ENCODE results near the gene PRR29.

The PRR29 gene

GRCh38 chr17:63955232-63955631 is 42.9 kb upstream of the PRR29 start:
- no peak for TF ChIP-seq RAD21 (IDR thresholded peaks at IDR 0.05; ENCODE audit: low read depth)
- no peak for TF ChIP-seq TCF12 (IDR thresholded peaks at IDR 0.05; ENCODE audit: low read depth)
- TF ChIP-seq TAF1 (IDR thresholded peaks at IDR 0.05; ENCODE audit: low read depth): no peak
- no peak for TF ChIP-seq REST (IDR thresholded peaks at IDR 0.05; ENCODE audit: low read depth)
- no peak for TF ChIP-seq YY1 (IDR thresholded peaks at IDR 0.05; ENCODE audit: low read depth)
- TF ChIP-seq MAX (IDR thresholded peaks at IDR 0.05): no peak
- TF ChIP-seq TEAD4 (IDR thresholded peaks at IDR 0.05): no peak
- no peak for TF ChIP-seq EGR1 (IDR thresholded peaks at IDR 0.05)
- no peak for TF ChIP-seq EP300 (IDR thresholded peaks at IDR 0.05; ENCODE audit: borderline replicate concordance)
- no peak for TF ChIP-seq CEBPB (IDR thresholded peaks at IDR 0.05)
- no peak for TF ChIP-seq USF1 (IDR thresholded peaks at IDR 0.05)
- no peak for TF ChIP-seq CREB1 (IDR thresholded peaks at IDR 0.05; ENCODE audit: low read depth)
- TF ChIP-seq FOXM1 (IDR thresholded peaks at IDR 0.05; ENCODE audit: borderline replicate concordance, low read depth): no peak
- no peak for TF ChIP-seq ZBTB7A (IDR thresholded peaks at IDR 0.05; ENCODE audit: low read depth)
- TF ChIP-seq NFIC (IDR thresholded peaks at IDR 0.05): no peak

GRCh38 chr17:63955791-63956190 is 42.4 kb upstream of the PRR29 start:
- TF ChIP-seq CEBPB (IDR thresholded peaks at IDR 0.05): no peak
- TF ChIP-seq MAX (IDR thresholded peaks at IDR 0.05): no peak
- no peak for TF ChIP-seq NFIC (IDR thresholded peaks at IDR 0.05)
- no peak for TF ChIP-seq RAD21 (IDR thresholded peaks at IDR 0.05; ENCODE audit: low read depth)
- no peak for TF ChIP-seq YY1 (IDR thresholded peaks at IDR 0.05; ENCODE audit: low read depth)
- no peak for TF ChIP-seq EGR1 (IDR thresholded peaks at IDR 0.05)

- TF ChIP-seq YY1 (IDR thresholded peaks at IDR 0.05; ENCODE audit: low read depth) (no peak), TEAD4 (IDR thresholded peaks at IDR 0.05) (no peak), TCF12 (IDR thresholded peaks at IDR 0.05; ENCODE audit: low read depth) (no peak), FOXM1 (IDR thresholded peaks at IDR 0.05; ENCODE audit: borderline replicate concordance, low read depth) (no peak), NFIC (IDR thresholded peaks at IDR 0.05) (no peak), EP300 (IDR thresholded peaks at IDR 0.05; ENCODE audit: borderline replicate concordance) (no peak), CREB1 (IDR thresholded peaks at IDR 0.05; ENCODE audit: low read depth) (no peak), RAD21 (IDR thresholded peaks at IDR 0.05; ENCODE audit: low read depth) (no peak)
Measured at GRCh38 chr17:63956296-63956920, 41.7 kb upstream of the PRR29 start.

- no peak for TF ChIP-seq FOXM1 (IDR thresholded peaks at IDR 0.05; ENCODE audit: borderline replicate concordance, low read depth)
- TF ChIP-seq CREB1 (IDR thresholded peaks at IDR 0.05; ENCODE audit: low read depth): no peak
- no peak for TF ChIP-seq YY1 (IDR thresholded peaks at IDR 0.05; ENCODE audit: low read depth)
- TF ChIP-seq RAD21 (IDR thresholded peaks at IDR 0.05; ENCODE audit: low read depth): no peak
- TF ChIP-seq TCF12 (IDR thresholded peaks at IDR 0.05; ENCODE audit: low read depth): no peak
- no peak for TF ChIP-seq NFIC (IDR thresholded peaks at IDR 0.05)
- no peak for TF ChIP-seq USF1 (IDR thresholded peaks at IDR 0.05)
- no peak for TF ChIP-seq CEBPB (IDR thresholded peaks at IDR 0.05)
- TF ChIP-seq TEAD4 (IDR thresholded peaks at IDR 0.05): no peak
- no peak for TF ChIP-seq EP300 (IDR thresholded peaks at IDR 0.05; ENCODE audit: borderline replicate concordance)
- TF ChIP-seq MAX (IDR thresholded peaks at IDR 0.05): no peak
- TF ChIP-seq EGR1 (IDR thresholded peaks at IDR 0.05): no peak
- no peak for TF ChIP-seq TAF1 (IDR thresholded peaks at IDR 0.05; ENCODE audit: low read depth)
- TF ChIP-seq REST (IDR thresholded peaks at IDR 0.05; ENCODE audit: low read depth): no peak
Measured at GRCh38 chr17:63960006-63960405, 38.1 kb upstream of the PRR29 start.

- no peak for TF ChIP-seq TEAD4 (IDR thresholded peaks at IDR 0.05)
- no peak for TF ChIP-seq NFIC (IDR thresholded peaks at IDR 0.05)
- TF ChIP-seq USF1 (IDR thresholded peaks at IDR 0.05): no peak
- no peak for TF ChIP-seq CREB1 (IDR thresholded peaks at IDR 0.05; ENCODE audit: low read depth)
- TF ChIP-seq TCF12 (IDR thresholded peaks at IDR 0.05; ENCODE audit: low read depth): no peak
- no peak for TF ChIP-seq REST (IDR thresholded peaks at IDR 0.05; ENCODE audit: low read depth)
- TF ChIP-seq YY1 (IDR thresholded peaks at IDR 0.05; ENCODE audit: low read depth): no peak
- no peak for TF ChIP-seq CEBPB (IDR thresholded peaks at IDR 0.05)
- no peak for TF ChIP-seq EP300 (IDR thresholded peaks at IDR 0.05; ENCODE audit: borderline replicate concordance)
- TF ChIP-seq TAF1 (IDR thresholded peaks at IDR 0.05; ENCODE audit: low read depth): no peak
- no peak for TF ChIP-seq EGR1 (IDR thresholded peaks at IDR 0.05)
- TF ChIP-seq ZBTB7A (IDR thresholded peaks at IDR 0.05; ENCODE audit: low read depth): no peak
- TF ChIP-seq FOXM1 (IDR thresholded peaks at IDR 0.05; ENCODE audit: borderline replicate concordance, low read depth): no peak
Measured at GRCh38 chr17:63960430-63960829, 37.7 kb upstream of the PRR29 start.
